ENCODE results near the gene LPA. TPM values are rescaled to one million over a fixed set of nuclear protein-coding genes. Genes with fewer than 3 reads are reported as not detected.

The LPA gene
- total and polyA plus RNA-seq, 2 experiments from 2014 or later: 0.52 to 1.4 TPM

GRCh38 chr6:160494576-160494975 lies 169.5 kb downstream of the LPA start:
- Histone ChIP-seq H3K27ac (no peak overlapping the region), H3K9me2 (replicated peaks; ENCODE audit: insufficient read depth) (no peaks in the 10 kb centered on the region), H4K20me1 (ENCODE audit: insufficient read depth, poor library complexity, severe bottlenecking) (no peaks in the 10 kb centered on the region), H2AFZ (no peak overlapping the region), H3K4me2 (no peak overlapping the region), H3K4me3 (no peak overlapping the region), H3K79me2 (no peaks in the 10 kb centered on the region), H3K36me3 (replicated peaks; ENCODE audit: insufficient read depth, low read depth) (no peaks in the 10 kb centered on the region), H3K9me3 (ENCODE audit: low read depth) (no peaks in the 10 kb centered on the region), H3K4me1 (ENCODE audit: insufficient read depth) (no peaks in the 10 kb centered on the region), H3K27me3 (no peaks in the 10 kb centered on the region)
- DNase-seq (ENCODE audit: low spot score): no peak
- TF ChIP-seq CTCF (IDR thresholded peaks at IDR 0.05; ENCODE audit: poor library complexity): no peak
- no peak for TF ChIP-seq EZH2phosphoT487 (IDR thresholded peaks at IDR 0.05; ENCODE audit: low read depth, severe bottlenecking, unreplicated experiment)
- WGBS (ENCODE audit: low lambda C conversion rate, missing lambda C conversion rate): 99% methylated on average over 3 of the region's 3 CpGs

GRCh38 chr6:160489091-160489490 lies 175.0 kb downstream of the LPA start:
- no peaks in the 10 kb centered on the region for H3K79me2 ChIP-seq
- no peaks in the 10 kb centered on the region for H3K9me2 ChIP-seq (replicated peaks; ENCODE audit: insufficient read depth)
- H3K4me1 ChIP-seq (ENCODE audit: insufficient read depth): no peaks in the 10 kb centered on the region
- no peaks in the 10 kb centered on the region for H3K9me3 ChIP-seq (ENCODE audit: low read depth)
- H3K27me3 ChIP-seq: no peaks in the 10 kb centered on the region
- no peak overlapping the region for H3K27ac ChIP-seq
- 97% methylated on average over 1 of the region's 1 CpG for whole genome bisulfite sequencing (ENCODE audit: low lambda C conversion rate, missing lambda C conversion rate)
- H3K4me2 ChIP-seq: no peak overlapping the region
- no peak for DNase-seq (ENCODE audit: low spot score)
- no peak for TF ChIP-seq EZH2phosphoT487 (IDR thresholded peaks at IDR 0.05; ENCODE audit: low read depth, severe bottlenecking, unreplicated experiment)
- no peak for TF ChIP-seq CTCF (IDR thresholded peaks at IDR 0.05; ENCODE audit: poor library complexity)
- no peak for TF ChIP-seq EZH2 (IDR thresholded peaks at IDR 0.05; ENCODE audit: borderline replicate concordance)
- no peak overlapping the region for H3K4me3 ChIP-seq
- no peaks in the 10 kb centered on the region for H4K20me1 ChIP-seq (ENCODE audit: insufficient read depth, poor library complexity, severe bottlenecking)
- no peak overlapping the region for H2AFZ ChIP-seq
- H3K36me3 ChIP-seq (replicated peaks; ENCODE audit: insufficient read depth, low read depth): no peaks in the 10 kb centered on the region

GRCh38 chr6:160487116-160487515 lies 177.0 kb downstream of the LPA start:
- H3K4me3 ChIP-seq: no peak overlapping the region
- H3K9me3 ChIP-seq (ENCODE audit: low read depth): no peaks in the 10 kb centered on the region
- H2AFZ ChIP-seq: no peak overlapping the region
- no peak overlapping the region for H3K4me2 ChIP-seq
- no peaks in the 10 kb centered on the region for H4K20me1 ChIP-seq (ENCODE audit: insufficient read depth, poor library complexity, severe bottlenecking)
- no peak for DNase-seq (ENCODE audit: low spot score)
- no peaks in the 10 kb centered on the region for H3K79me2 ChIP-seq
- H3K36me3 ChIP-seq (replicated peaks; ENCODE audit: insufficient read depth, low read depth): no peaks in the 10 kb centered on the region
- H3K4me1 ChIP-seq (ENCODE audit: insufficient read depth): no peaks in the 10 kb centered on the region
- H3K9me2 ChIP-seq (replicated peaks; ENCODE audit: insufficient read depth): no peaks in the 10 kb centered on the region
- H3K27me3 ChIP-seq: no peaks in the 10 kb centered on the region
- 94% methylated on average over 11 of the region's 11 CpGs for WGBS (ENCODE audit: low lambda C conversion rate, missing lambda C conversion rate)
- no peak overlapping the region for H3K27ac ChIP-seq
- TF ChIP-seq EZH2phosphoT487 (IDR thresholded peaks at IDR 0.05; ENCODE audit: low read depth, severe bottlenecking, unreplicated experiment): no peak
- TF ChIP-seq CTCF (IDR thresholded peaks at IDR 0.05; ENCODE audit: poor library complexity): no peak
- TF ChIP-seq EZH2 (IDR thresholded peaks at IDR 0.05; ENCODE audit: borderline replicate concordance): no peak

Other genes with a start within 250 kb of the LPA start
- gene PLG, start 38.0 kb upstream of the LPA start, total RNA-seq: 223 and 225 TPM in 2 replicates
- 86.4 and 145 TPM in 2 replicates for gene PLG, start 38.0 kb upstream of the LPA start, polyA plus RNA-seq

Measured in hepatocyte (in vitro differentiated cells).